GM12801 (cell line): ENCODE measurements around the gene ACOT11.

ENCODE experiments used
- TF ChIP-seq, protein P1 (sequence below): IDR thresholded peaks from one replicate; pipeline ENCODE4 v1.5.1; 2011; ENCODE audit warnings: control low read depth; ENCODE audit not compliant: insufficient read length; ENCODE audit errors: extremely low read depth

Gene ACOT11

DNA sequence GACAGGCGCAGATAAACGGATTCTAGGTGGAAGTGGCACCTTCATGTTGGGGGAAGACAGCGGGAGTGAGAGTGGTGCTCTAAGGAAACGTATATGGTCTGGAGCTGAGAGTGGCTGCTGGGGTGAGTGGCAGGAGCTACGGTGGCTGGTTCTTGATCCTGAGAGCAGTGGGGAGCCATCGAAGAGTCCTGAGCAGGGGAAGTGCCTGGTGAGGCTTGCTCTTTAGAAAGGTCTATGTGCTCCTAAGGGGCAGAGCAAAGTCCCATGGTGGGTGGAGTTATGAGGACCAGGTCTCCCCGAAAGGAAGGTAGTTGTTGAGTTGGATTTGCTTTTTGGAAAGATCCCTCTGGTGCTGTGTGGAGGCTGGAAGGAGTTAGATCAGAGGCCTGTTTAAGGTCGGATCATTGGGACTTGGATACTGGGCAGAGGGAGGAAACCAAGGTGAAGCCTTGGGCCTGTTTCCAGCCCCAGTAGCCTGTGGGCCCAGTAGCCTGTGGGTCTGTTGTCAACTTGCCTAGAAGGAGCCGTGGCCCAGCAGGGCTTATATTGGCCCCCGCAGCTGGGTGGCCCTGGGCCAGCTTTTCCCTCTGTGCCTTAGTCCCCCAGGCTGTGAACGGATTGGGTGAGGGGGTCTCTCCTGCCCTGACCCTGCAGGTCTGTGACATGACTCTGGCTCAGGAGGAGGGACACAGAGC, 33.0 kb downstream of the ACOT11 start:
- TF ChIP-seq, protein P1, sequence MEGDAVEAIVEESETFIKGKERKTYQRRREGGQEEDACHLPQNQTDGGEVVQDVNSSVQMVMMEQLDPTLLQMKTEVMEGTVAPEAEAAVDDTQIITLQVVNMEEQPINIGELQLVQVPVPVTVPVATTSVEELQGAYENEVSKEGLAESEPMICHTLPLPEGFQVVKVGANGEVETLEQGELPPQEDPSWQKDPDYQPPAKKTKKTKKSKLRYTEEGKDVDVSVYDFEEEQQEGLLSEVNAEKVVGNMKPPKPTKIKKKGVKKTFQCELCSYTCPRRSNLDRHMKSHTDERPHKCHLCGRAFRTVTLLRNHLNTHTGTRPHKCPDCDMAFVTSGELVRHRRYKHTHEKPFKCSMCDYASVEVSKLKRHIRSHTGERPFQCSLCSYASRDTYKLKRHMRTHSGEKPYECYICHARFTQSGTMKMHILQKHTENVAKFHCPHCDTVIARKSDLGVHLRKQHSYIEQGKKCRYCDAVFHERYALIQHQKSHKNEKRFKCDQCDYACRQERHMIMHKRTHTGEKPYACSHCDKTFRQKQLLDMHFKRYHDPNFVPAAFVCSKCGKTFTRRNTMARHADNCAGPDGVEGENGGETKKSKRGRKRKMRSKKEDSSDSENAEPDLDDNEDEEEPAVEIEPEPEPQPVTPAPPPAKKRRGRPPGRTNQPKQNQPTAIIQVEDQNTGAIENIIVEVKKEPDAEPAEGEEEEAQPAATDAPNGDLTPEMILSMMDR: no peak

DNA sequence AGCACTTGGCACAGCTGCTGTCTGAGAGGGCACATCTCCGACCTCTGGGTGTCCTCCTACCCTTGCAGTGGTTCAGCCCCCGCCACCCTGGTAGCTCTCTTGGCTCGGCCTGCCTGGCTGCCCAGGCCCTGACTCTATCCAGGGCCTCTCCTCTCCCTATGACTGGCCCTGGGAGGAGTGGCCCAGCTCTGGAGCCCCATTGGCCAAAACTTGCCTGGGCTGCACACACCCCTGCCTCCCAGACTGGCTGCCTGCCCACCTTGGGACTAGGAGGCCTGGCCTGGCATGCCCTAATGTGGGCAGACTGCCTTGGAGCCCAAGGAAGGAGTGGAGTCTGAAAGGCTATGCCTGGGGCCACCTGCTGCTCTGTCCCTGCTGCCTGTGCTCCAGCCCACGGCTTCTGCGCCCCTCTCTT, 33.6 kb downstream of the ACOT11 start:
- TF ChIP-seq, protein P1: no peak

- TF ChIP-seq, protein P1: no peak
Measured at GRCh38 chr1:54582566-54583306, 34.7 kb downstream of the ACOT11 start.

GRCh38 chr1:54583307-54583686, 35.3 kb downstream of the ACOT11 start:
- TF ChIP-seq, protein P1: no peak

GRCh38 chr1:54583871-54584270, 35.8 kb downstream of the ACOT11 start:
- TF ChIP-seq, protein P1: no peak

DNA sequence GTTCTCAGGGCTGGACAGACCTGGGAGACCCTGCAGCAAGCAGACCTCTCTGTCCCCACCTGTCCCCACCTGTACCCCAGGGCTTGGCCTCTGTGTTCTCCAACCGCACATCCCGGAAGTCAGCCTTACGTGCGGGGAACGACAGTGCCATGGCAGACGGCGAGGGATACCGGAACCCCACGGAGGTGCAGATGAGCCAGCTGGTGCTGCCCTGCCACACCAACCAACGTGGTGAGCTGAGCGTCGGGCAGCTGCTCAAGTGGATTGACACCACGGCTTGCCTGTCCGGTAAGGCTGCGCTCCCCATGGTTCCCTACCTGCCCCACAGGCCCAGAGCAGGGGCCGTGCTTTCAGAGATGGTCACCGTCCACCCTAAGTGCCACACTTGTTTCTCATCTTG, 36.5 kb downstream of the ACOT11 start:
- TF ChIP-seq, protein P1: no peak

DNA sequence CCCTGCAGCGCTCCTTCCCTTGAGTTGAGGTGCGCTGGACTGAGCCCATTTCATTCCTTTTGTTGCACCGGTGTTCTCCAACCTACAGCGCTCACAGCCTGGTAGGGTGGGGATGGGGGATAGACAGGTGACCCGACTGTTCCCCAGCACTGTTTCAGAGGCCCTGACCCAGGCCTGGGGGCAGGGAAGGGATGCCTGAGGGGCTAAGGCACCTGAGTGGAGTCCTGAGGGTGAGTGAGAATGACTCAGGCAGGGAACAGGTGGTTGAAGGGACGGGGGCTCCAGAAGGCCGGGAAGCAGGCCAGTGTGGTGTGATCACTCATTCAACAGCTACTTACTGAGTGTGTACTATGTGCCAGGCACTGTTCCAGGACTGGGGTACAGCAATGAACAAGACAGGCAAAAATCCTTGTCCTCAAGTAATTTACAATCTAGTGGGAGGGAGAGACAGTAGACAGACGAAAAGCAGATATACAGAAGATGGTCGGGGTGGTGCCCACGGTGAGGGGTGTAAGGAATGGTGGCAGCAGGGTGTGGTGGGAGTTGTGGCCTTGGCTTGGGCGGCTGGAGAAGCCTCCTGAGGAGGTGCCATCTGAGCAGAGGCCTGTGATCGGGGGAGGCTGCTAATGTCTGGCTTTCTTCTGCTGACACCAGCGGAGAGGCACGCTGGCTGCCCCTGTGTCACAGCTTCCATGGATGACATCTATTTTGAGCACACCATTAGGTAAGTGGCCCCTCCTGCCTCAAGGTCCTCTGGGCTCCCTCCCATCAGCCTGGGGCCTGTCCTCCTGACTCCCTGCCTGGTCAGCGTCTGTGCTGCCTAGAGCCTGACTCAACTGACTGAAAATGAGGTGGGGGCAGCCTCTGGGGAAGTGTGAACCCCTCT, 37.4 kb downstream of the ACOT11 start:
- TF ChIP-seq, protein P1: no peak
